Endometrial microvascular endothelial cells (primary cell): ENCODE data around the gene FAM171A2. TPM values are rescaled to one million over a fixed set of nuclear protein-coding genes. Genes with fewer than 3 reads are reported as not detected.

Experiments used
- in situ Hi-C: cut with HindIII; loops from 2 replicates; pipeline ENCODE4 v1.10.0; 2017; ENCODE audit warnings: low sequenced_read_pairs, low pct_unique_long_range_greater_than_20kb; ENCODE audit errors: inconsistent ontology term
- total RNA-seq: library from RNA; depleted of rRNA; stranded (reverse); fragments of >200 nt; gene quantifications from one replicate; pipeline ENCODE4 v1.2.3, GENCODE V29; 2015; ENCODE audit errors: inconsistent ontology term

Gene FAM171A2
- total RNA-seq, 1 donor from 2014 or later, result 3.3 TPM

GRCh38 chr17:44329516-44329915 lies 34.1 kb downstream of the FAM171A2 start:
- in situ Hi-C loops, result loop anchor here (10.0 kb wide), 1 partner anchor 125 kb away; no protein-coding TSS in a partner anchor

- in situ Hi-C loops, result loop anchor here (10.0 kb wide), 1 partner anchor 123 kb away; no protein-coding TSS in a partner anchor
These were observed 35.8 kb downstream of the FAM171A2 start for GRCh38 chr17:44327715-44328449.

- in situ Hi-C loops, result loop anchor here (10.0 kb wide), 1 partner anchor 122 kb away; no protein-coding TSS in a partner anchor
These were observed 36.7 kb downstream of the FAM171A2 start for GRCh38 chr17:44326861-44327444.

DNA sequence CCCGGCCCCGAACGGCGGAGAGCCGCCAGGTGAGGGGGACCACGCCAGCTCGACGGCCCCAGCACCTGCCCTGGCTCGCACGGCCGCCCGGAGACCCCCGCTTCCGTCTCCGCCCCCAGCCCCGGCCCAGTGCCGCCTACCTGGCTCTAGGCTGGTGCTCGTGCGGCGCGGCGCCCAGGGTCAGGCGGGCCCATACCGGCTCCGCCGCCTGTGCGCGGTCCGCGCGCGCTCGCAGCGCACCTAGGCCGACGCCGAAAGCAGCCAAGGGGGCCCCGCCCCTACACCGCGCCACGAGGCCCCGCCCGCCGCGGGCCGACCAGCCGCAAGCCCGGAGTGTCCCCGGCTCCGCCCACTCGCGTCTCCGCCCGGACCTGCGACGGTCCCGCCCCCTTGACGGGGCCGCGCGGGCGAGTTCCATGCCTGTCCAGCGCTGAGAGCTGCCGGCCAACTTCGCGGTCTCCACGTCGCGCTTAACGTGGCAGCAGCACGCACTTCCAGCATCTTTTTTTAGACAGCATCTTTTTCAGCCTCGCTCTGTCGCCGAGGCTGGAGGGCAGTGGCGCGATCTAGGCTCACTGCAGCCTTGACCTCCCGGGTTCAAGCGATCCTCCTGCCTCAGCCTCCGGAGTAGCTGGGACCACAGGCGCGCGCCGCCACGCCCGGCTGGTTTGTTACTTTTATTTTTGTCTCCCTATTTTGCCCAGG lies 38.9 kb downstream of the FAM171A2 start, which contains the start of gene SLC25A39:
TSS of gene SLC25A39 (minus strand) at position 253 of the 705 bp plus-strand sequence. CDS start 1,261 bp downstream, outside the sequence.
- in situ Hi-C loops, result loop anchor here (10.0 kb wide), 1 partner anchor 120 kb away; no protein-coding TSS in a partner anchor

DNA sequence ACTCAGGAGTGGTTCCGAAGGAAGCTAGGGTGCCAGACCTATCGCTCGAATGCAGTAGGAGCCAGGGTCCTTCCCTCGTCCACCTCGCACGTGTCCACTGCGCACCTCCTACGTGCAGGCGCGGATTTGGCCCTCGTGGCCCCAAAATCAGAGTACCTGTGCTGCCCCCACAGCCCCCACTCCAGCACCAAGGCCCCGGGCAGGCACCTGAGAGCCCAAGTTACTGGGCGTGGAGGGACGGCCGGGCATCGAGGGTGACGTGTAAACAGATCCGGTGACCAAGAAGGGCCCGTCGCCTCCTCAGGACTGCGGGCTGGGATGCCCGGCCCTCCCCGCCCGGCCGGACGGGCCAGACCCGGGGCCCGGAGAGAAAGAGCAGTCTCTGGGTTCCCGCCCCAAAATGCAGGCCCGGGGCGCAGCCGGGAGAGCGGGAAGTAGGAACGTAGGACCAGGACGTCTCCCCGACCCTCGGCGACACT lies 39.5 kb downstream of the FAM171A2 start:
- in situ Hi-C loops, result loop anchor here (10.0 kb wide), 1 partner anchor 119 kb away; no protein-coding TSS in a partner anchor

GRCh38 chr17:44323359-44324091 lies 40.1 kb downstream of the FAM171A2 start:
- in situ Hi-C loops, result loop anchor here (10.0 kb wide), 1 partner anchor 119 kb away; no protein-coding TSS in a partner anchor

DNA sequence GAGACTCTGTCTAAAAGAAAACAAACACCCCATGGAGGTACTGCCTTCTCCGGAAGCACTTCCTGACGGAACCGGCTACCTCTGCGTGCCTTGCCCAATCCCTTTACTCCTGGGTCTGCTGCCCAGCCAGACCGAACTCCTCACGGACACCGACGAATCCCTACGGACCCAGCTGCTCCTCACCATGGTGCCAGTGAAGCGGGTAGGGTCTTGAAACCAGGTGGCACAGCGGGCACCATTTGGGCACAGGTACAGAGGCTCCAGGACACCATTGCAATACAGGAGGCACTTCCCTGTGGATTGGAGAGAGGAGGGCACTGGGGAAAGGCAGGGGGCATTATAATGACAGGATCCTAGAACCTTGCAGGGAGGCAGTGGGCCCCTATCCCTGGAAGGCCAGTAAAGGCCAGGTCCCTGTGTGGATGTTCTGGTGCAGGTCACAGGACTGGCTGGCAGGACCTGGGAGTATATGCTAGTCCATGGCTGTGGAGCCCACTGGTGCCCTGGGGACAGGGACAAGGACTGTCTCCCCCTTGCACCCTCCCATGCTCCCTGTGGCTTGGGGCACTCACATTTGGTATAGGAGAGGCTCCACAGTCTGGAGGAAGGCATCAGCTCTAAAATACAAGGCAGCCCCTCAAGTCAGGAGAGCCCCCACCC lies 41.3 kb downstream of the FAM171A2 start:
- in situ Hi-C loops, result loop anchor here (10.0 kb wide), 1 partner anchor 118 kb away; no protein-coding TSS in a partner anchor

DNA sequence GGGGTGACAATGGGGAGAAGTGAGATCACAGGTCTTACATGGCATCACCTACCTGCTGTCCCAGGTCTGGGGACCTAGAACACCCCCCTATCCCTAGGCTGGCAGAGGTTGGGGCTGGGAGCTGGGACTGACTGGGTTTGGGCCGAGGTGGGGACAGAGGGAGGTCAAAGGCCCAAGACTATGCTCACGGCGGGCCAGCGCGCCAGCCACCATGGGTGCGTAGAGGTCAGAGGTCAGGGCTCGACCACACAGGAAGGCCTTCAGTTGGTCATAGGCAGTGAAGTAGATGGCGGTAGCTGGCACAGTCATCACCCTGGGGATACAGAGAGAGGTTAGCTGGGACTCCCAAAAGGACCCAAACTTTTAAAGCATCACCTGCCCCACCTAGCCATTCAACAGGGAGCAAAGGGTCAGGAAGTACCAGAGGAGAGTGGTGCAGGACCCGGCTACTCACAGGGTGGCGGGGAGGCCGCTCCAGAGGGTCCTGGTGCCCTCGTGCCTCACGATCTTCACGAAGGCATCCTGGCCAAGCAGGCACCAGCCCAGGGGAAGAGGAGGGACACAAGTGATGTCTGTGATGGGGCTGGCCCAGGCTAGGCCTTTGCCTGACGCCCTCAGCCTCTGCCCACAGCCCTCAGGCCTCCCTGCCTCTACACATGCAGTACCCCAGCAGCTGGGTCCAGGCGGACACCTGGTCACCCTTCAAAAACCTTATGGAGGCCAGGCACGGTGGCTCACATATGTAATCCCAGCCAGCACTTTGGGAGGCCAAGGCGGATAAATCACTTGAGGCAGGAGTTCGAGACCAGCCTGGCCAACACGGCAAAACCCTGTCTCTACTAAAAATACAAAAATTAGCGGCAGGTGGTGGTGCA lies 42.2 kb downstream of the FAM171A2 start:
- in situ Hi-C loops, result loop anchor here (10.0 kb wide), 1 partner anchor 117 kb away; no protein-coding TSS in a partner anchor

DNA sequence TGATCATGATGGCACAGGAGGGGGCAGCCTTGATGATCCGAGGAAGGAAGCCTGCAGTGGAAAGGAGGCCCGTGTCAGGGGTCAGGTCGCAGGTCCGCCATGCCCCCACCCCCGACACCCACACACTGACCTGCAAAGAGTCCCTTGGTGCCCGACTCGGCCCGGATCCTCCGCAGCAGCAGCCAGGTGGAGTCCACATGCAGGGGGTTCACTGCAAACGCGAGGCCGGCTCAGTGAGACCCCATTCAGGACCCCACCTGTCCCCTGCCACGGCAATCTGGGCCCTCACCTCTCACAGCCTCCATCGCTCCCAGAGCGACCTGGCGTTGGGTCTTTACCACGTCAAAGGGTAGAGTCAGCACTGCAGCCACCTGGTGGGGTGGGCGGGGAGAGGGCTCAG lies 43.6 kb downstream of the FAM171A2 start:
- in situ Hi-C loops, result loop anchor here (10.0 kb wide), 1 partner anchor 115 kb away; no protein-coding TSS in a partner anchor

DNA sequence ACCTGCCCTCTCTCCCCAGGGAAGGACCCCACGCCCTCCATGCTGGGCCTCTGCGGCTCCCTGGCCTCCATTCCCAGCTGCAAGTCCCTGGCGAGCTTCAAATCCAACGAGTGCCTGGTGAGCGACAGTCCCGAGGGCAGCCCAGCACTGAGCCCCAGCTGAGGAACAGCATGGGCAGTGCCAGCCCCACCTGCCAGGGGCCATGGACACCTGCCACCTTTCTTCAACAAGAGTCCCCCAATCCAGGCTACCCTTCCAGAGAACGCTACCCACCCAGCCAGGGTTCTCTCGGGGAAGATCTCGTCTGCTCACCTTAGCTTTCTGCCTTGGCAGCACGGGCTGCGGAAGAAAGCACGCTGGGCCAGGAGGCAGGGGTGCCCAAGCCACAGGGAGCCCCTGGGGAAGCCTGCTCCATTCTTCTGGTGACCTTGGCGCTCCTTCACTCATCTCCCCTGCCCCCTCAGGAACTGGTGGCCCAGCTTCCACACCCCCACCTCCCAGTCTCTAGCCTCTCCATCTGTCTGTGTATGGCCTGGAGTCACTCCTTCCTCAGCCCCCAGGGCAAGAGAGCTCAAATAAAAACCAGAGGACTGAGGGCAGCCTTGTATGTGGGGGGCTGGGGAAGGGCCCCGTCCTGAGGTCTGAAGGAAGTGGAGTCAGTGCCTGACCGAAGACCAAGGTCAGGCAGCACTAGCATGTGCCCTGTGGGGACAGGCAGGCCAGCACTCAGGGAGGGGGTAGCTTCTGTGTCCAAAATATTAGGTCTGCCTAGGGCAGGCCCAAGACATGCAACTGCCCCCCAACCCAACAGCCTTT lies 45.4 kb downstream of the FAM171A2 start:
- in situ Hi-C loops, result no loop called here

DNA sequence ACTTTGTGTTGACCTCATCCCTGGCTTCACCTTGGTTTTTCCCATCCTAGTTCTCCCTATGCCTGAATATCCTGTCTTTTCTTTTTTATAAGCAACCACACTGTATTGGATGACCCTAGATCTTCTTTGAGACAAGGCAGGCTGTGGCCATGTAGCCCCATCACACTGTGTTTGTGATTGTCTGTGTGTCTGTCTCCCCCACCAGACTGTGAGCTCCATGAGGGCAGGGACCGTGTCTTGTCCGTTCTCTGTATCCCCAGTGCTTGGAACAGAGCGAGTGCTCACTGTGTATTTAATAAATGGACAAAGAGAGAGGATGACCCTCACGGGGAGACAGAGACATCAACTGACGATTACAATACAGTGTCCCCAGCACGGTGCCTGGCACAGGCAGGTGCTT lies 46.1 kb downstream of the FAM171A2 start:
- in situ Hi-C loops, result no loop called here

DNA sequence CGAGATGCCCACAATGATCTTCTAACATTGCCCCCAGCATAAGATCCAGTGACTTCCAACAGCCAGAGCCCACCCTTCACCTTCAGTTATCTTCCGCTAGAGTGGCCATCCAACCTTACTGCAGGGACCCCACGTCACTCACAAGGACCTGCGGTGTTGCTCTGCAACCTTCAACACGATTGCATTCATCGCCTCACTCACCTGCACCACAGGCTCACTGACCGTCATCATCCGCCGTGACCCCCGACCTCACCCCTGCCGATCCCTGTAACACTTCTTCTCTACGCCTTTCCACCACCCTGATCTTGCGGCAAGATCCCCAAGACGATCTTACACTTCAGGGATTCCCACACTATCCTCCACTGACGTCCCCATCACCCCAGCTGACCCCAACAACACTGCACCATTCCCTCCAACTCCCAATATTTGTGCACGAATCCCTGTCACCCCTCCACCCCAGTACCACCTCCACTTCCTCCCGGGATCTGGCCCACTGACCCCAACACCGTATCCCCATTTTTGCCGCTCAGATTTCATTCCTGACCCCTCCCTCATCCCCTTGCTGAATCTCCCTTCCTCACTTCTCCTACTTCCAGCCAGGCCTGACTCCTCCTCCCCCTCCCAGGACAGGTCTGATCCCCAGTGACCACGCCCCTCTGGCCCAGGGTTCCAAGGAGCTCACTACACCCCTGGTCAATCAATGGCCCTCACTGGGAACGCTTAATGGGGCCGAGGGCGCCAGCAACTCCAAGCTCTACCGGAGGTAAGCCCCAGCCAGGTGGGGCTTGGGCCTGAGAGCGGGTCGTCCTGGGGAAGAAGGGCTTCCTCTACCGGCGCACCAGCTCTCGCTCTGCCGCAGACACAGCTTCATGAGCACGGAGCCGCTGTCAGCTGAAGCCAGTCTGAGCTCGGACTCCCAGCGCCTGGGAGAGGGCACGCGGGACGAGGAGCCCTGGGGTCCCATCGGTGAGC lies 47.6 kb downstream of the FAM171A2 start:
- in situ Hi-C loops, result no loop called here

DNA sequence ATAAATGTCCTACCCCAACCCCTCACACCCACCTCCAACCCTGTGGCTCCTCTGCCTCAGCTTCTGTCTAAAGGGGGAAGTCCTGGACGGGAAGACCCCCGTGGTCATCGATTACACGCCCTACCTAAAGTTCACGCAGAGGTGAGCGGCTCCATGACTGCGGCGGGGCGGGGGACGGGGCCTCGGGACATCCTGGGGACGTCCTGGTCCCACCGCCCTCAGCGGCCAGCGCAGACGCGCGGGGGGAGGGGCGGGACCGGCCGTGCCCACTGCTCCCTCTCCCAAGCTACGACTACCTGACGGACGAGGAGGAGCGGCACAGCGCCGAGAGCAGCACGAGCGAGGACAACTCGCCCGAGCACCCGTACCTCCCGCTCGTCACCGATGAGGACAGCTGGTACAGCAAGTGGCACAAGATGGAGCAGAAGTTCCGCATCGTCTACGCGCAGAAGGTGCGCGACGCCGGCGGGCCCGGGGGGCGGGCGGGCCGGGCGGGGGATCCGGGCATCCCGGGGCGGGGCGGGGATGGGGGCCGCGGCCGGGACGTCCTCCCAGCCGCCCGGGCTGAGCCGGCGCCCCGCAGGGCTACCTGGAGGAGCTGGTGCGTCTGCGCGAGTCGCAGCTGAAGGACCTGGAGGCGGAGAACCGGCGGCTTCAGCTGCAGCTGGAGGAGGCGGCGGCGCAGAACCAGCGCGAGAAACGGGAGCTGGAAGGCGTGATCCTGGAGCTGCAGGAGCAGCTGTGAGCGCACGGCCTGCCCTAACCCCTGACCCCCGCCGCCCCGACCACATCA lies 48.6 kb downstream of the FAM171A2 start:
- in situ Hi-C loops, result no loop called here

GRCh38 chr17:44314524-44314868 lies 49.2 kb downstream of the FAM171A2 start:
- in situ Hi-C loops, result no loop called here

DNA sequence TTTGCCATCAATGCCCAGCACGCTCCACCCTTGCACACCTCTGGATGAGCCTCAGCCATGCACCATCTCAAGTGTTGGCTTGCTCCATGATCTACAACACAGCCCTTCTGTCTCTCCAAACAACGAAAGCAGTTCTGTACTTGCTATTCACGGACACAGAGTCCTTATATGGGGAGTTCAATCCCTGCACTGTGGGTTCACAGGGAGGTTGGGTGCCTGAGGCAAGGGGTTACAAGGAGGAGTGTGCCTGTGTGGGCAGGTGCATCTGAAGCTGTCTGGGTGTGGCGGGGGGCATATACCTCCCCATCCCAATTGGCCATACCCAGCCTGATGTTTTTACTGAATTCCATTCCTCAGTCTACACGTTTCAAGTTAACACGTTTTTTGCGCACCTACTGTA lies 49.6 kb downstream of the FAM171A2 start:
- in situ Hi-C loops, result no loop called here
